ENCODE data around the gene SRY. TPM values are rescaled to one million over a fixed set of nuclear protein-coding genes. Genes with fewer than 3 reads are reported as not detected.

Gene SRY
- total RNA-seq, 2 donors from 2014 or later, result not detected

- ATAC-seq (no peak), DNase-seq (peak in 1 of 4 donors; percentile 3)
- no peaks in the 10 kb centered on the region for H3K27me3 ChIP-seq
- H3K36me3 ChIP-seq (replicated peaks in 1 of 2; ENCODE audit: insufficient read depth in 1 of 2, low read depth in 2 of 2), result no peaks in the 10 kb centered on the region
- no peak overlapping the region for H3K4me3 ChIP-seq
- WGBS, 2 donors, result 4 to 17% methylated on average over 2 of the region's 2 CpGs
- intact Hi-C loops (cut with DNase I), result no loop called here
- H3K4me1 ChIP-seq, result no peaks in the 10 kb centered on the region
- peak in 4 of 7 experiments; percentile 19 to 38 (median 32) for TF ChIP-seq CTCF (IDR thresholded peaks at IDR 0.05)
- TF ChIP-seq POLR2A (IDR thresholded peaks at IDR 0.05), result no peak
- no peak overlapping the region for H3K27ac ChIP-seq
- H3K9me3 ChIP-seq, result no peaks in the 10 kb centered on the region
Measured at GRCh38 chrY:2800246-2800645, 12.8 kb upstream of the SRY start.

- Histone ChIP-seq H3K4me1 (no peaks in the 10 kb centered on the region), H3K36me3 (replicated peaks in 1 of 2; ENCODE audit: insufficient read depth in 1 of 2, low read depth in 2 of 2) (no peaks in the 10 kb centered on the region), H3K9me3 (no peaks in the 10 kb centered on the region), H3K27me3 (no peaks in the 10 kb centered on the region), H3K4me3 (no peak overlapping the region), H3K27ac (no peak overlapping the region)
- TF ChIP-seq CTCF (IDR thresholded peaks at IDR 0.05) (no peak), POLR2A (IDR thresholded peaks at IDR 0.05) (no peak)
- ATAC-seq (no peak), DNase-seq (no peak)
- intact Hi-C loops (cut with DNase I), result no loop called here
Measured at GRCh38 chrY:2797991-2798390, 10.5 kb upstream of the SRY start.

GRCh38 chrY:2796977-2797523 is 9.6 kb upstream of the SRY start:
- WGBS, 2 donors, result 66 to 71% methylated on average over 7 of the region's 7 CpGs
- intact Hi-C loops (cut with DNase I), result no loop called here
- Histone ChIP-seq H3K27me3 (no peaks in the 10 kb centered on the region), H3K36me3 (replicated peaks in 1 of 2; ENCODE audit: insufficient read depth in 1 of 2, low read depth in 2 of 2) (no peaks in the 10 kb centered on the region), H3K4me1 (no peaks in the 10 kb centered on the region), H3K9me3 (no peaks in the 10 kb centered on the region), H3K4me3 (no peak overlapping the region), H3K27ac (no peak overlapping the region)
- TF ChIP-seq CTCF (IDR thresholded peaks at IDR 0.05) (no peak), POLR2A (IDR thresholded peaks at IDR 0.05) (no peak)
- ATAC-seq (no peak), DNase-seq (no peak)

- Histone ChIP-seq H3K4me3 (no peak overlapping the region), H3K9me3 (no peaks in the 10 kb centered on the region), H3K27ac (no peak overlapping the region), H3K27me3 (no peaks in the 10 kb centered on the region), H3K4me1 (no peaks in the 10 kb centered on the region), H3K36me3 (replicated peaks in 1 of 2; ENCODE audit: insufficient read depth in 1 of 2, low read depth in 2 of 2) (no peaks in the 10 kb centered on the region)
- intact Hi-C loops (cut with DNase I), result no loop called here
- ATAC-seq (no peak), DNase-seq (no peak)
- TF ChIP-seq CTCF (IDR thresholded peaks at IDR 0.05), result no peak
- TF ChIP-seq POLR2A (IDR thresholded peaks at IDR 0.05), result no peak
- 88 to 96% methylated on average over 13 of the region's 33 CpGs for WGBS, 2 donors
Measured at GRCh38 chrY:2789756-2790155, 2.3 kb upstream of the SRY start.

- 19 to 21% methylated on average over 12 to 28 of the region's 28 CpGs for WGBS, 2 donors
- intact Hi-C loops (cut with DNase I), result no loop called here
- Histone ChIP-seq H3K27ac (no peak overlapping the region), H3K27me3 (no peaks in the 10 kb centered on the region), H3K9me3 (no peaks in the 10 kb centered on the region), H3K4me1 (no peaks in the 10 kb centered on the region), H3K4me3 (no peak overlapping the region), H3K36me3 (replicated peaks in 1 of 2; ENCODE audit: insufficient read depth in 1 of 2, low read depth in 2 of 2) (no peaks in the 10 kb centered on the region)
- no peak for TF ChIP-seq CTCF (IDR thresholded peaks at IDR 0.05)
- TF ChIP-seq POLR2A (IDR thresholded peaks at IDR 0.05), result no peak
- ATAC-seq, result no peak
- DNase-seq, result no peak
Measured at GRCh38 chrY:2786876-2787512, 488 bp downstream of the SRY start.
